Smooth muscle cell of the coronary artery (primary cell): ENCODE results near the gene CHST8. TPM values are rescaled to one million over a fixed set of nuclear protein-coding genes. Genes with fewer than 3 reads are reported as not detected.

Experiments used
- total RNA-seq: library from RNA; depleted of rRNA; stranded (reverse); fragments of >200 nt; gene quantifications from 2 replicates; pipeline ENCODE4 v1.2.3, GENCODE V29; 2014; ENCODE audit warnings: low replicate concordance

The CHST8 gene, protein sequence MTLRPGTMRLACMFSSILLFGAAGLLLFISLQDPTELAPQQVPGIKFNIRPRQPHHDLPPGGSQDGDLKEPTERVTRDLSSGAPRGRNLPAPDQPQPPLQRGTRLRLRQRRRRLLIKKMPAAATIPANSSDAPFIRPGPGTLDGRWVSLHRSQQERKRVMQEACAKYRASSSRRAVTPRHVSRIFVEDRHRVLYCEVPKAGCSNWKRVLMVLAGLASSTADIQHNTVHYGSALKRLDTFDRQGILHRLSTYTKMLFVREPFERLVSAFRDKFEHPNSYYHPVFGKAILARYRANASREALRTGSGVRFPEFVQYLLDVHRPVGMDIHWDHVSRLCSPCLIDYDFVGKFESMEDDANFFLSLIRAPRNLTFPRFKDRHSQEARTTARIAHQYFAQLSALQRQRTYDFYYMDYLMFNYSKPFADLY
- 0.12 TPM in 1 of 2 replicates, not detected in the other for total RNA-seq

GRCh38 chr19:33621811-33622504 lies at the start of gene CHST8:
CHST8 (plus strand) TSS chr19:33621953; CDS start chr19:33689262, 67,309 bp downstream.

GRCh38 chr19:33796164-33796875 lies 174.6 kb downstream of the CHST8 start, which contains the start of gene KCTD15:
KCTD15 (plus strand) TSS chr19:33796870; CDS start chr19:33800455, 3,585 bp downstream.

Other genes starting within 250 kb of the CHST8 start
- 11.8 and 34.4 TPM in 2 replicates for gene CEBPG, start 248.2 kb upstream of the CHST8 start, total RNA-seq
- gene PEPD, start 100.2 kb upstream of the CHST8 start, total RNA-seq, result 69.5 and 108 TPM in 2 replicates
- 28.8 and 33.1 TPM in 2 replicates for gene KCTD15, start 174.9 kb downstream of the CHST8 start, total RNA-seq